ENCODE results near the gene ZNHIT1. TPM values are rescaled to one million over a fixed set of nuclear protein-coding genes. Genes with fewer than 3 reads are reported as not detected.

ZNHIT1 gene
- total RNA-seq, 1 donor from 2014 or later, result 51.9 TPM

DNA sequence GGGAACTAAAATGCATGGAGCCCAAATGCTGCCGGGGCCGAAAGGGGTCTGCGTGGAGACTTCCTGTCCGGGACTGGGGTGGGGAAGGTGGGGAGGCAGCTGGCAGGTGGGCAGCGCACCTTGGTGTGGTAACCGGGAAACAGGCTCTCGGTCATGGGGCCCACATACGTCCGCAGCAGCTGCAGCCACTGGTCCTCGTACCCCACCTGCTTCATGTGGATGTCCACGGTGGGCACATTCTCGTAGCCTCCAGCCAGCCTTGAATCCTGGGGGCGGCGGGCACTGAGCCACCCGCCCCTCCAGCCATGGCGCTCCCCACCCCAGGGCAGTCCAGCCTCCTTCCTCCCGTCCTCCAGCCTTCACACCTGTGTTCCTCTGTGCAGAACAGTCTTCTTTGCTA, 10.5 kb upstream of the ZNHIT1 start:
- no peak overlapping the region for H3K4me3 ChIP-seq
- no peaks in the 10 kb centered on the region for H3K4me1 ChIP-seq
- H3K27ac ChIP-seq, result no peak overlapping the region
- H3K36me3 ChIP-seq, result peaks cover 47% of the 10 kb centered on the region
- peaks cover 10% of the 10 kb centered on the region for H3K27me3 ChIP-seq
- ATAC-seq (no peak), DNase-seq (no peak)
- H3K9me3 ChIP-seq, result no peaks in the 10 kb centered on the region
- intact Hi-C loops (cut with DNase I), result no loop called here
- TF ChIP-seq, protein P1, sequence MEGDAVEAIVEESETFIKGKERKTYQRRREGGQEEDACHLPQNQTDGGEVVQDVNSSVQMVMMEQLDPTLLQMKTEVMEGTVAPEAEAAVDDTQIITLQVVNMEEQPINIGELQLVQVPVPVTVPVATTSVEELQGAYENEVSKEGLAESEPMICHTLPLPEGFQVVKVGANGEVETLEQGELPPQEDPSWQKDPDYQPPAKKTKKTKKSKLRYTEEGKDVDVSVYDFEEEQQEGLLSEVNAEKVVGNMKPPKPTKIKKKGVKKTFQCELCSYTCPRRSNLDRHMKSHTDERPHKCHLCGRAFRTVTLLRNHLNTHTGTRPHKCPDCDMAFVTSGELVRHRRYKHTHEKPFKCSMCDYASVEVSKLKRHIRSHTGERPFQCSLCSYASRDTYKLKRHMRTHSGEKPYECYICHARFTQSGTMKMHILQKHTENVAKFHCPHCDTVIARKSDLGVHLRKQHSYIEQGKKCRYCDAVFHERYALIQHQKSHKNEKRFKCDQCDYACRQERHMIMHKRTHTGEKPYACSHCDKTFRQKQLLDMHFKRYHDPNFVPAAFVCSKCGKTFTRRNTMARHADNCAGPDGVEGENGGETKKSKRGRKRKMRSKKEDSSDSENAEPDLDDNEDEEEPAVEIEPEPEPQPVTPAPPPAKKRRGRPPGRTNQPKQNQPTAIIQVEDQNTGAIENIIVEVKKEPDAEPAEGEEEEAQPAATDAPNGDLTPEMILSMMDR (IDR thresholded peaks at IDR 0.05), result no peak

DNA sequence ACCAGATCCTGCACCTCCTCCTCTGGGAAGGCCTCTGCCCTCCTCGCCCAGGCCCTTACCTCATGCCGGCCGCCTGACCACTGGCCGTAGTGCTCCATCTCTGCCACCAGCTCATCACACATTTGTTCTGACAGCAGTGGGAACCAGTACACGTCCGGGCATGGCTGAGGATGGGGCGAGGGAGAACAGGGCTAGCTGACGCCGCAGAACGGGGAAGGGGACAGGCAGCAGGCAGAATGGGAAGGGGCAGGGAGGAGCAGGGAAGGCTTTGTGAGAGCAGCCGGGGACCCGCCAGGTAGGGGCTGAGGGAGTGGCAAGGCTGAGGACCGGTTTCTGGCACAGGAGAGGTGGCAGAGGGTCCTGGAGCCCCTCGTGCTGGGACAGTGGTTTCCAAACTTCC, 9.2 kb upstream of the ZNHIT1 start:
- Histone ChIP-seq H3K9me3 (no peaks in the 10 kb centered on the region), H3K36me3 (peaks cover 58% of the 10 kb centered on the region), H3K4me1 (no peaks in the 10 kb centered on the region), H3K4me3 (no peak overlapping the region), H3K27me3 (no peaks in the 10 kb centered on the region), H3K27ac (no peak overlapping the region)
- intact Hi-C loops (cut with DNase I), result no loop called here
- ATAC-seq (no peak), DNase-seq (no peak)
- TF ChIP-seq, protein P1 (IDR thresholded peaks at IDR 0.05), result no peak

DNA sequence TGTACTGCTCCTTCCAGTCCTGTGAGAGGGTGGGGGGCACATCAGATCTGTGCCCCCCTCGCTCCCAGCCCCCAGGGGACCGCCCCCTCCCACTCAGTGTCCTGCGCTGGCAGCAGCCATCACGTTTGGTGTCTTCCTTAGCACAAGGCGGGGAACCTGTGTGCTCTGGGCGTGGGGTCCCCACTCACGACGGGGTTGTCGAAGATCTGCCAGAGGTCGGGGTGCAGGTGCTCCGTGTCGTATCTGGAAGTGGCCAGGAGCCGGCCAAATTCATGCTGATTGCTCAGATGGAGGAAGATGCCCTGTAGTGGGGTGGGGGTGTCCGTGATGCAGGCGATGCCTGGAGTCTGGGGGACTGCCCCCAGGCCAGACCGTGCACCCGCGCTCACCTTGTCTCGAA, 7.8 kb upstream of the ZNHIT1 start:
- DNase-seq (no peak), ATAC-seq (no peak)
- Histone ChIP-seq H3K27ac (no peak overlapping the region), H3K36me3 (peaks cover 71% of the 10 kb centered on the region), H3K4me1 (no peaks in the 10 kb centered on the region), H3K4me3 (no peak overlapping the region), H3K9me3 (no peaks in the 10 kb centered on the region), H3K27me3 (no peaks in the 10 kb centered on the region)
- intact Hi-C loops (cut with DNase I), result no loop called here
- TF ChIP-seq, protein P1 (IDR thresholded peaks at IDR 0.05), result no peak

DNA sequence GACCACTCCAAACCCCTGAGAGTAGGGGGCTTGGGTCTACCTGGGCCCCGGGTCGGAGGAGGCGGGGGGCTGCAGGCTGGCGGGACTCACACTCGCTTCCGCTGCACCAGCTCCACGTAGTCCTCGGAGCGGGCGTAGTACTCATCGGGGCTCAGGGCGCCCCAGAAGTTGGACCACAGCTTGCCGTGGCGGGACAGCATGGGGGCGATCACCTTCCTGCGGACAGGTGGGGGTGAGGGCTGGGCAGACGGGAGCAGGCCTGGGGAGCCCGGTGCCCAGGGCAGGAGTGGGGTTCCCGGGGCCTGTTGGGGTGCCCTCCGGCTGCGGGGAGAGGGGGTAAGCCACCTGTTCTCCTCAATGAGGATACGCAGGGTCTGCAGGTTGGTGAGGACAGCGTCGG, 6.5 kb upstream of the ZNHIT1 start:
- Histone ChIP-seq H3K36me3 (peaks cover 72% of the 10 kb centered on the region), H3K27me3 (no peaks in the 10 kb centered on the region), H3K4me1 (peaks cover 8% of the 10 kb centered on the region), H3K9me3 (no peaks in the 10 kb centered on the region), H3K27ac (no peak overlapping the region), H3K4me3 (no peak overlapping the region)
- no peak for DNase-seq
- no peak for ATAC-seq
- TF ChIP-seq, protein P1 (IDR thresholded peaks at IDR 0.05), result no peak
- intact Hi-C loops (cut with DNase I), result no loop called here

DNA sequence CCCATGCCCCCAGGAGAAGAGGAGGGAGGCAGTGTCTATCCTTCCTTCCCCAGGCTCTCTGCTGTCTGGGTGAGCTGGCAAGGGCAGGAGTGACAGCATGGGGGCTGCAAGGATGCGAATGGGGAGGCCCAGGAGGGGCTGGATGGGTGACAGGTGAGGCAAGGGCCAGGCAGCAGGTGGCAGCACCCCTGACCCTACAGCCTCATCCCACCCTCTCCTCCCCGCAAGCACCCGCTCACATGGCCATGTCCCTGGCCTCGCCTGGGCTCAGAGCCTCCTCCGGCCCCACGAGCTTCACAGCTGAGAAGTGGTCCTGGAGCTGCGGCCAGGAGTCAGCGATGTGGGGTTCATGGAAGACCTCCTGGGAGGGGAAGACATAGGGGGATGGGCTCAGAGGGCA, 6.0 kb upstream of the ZNHIT1 start:
- intact Hi-C loops (cut with DNase I), result no loop called here
- Histone ChIP-seq H3K4me1 (peaks cover 9% of the 10 kb centered on the region), H3K27me3 (no peaks in the 10 kb centered on the region), H3K27ac (no peak overlapping the region), H3K36me3 (peaks cover 72% of the 10 kb centered on the region), H3K9me3 (no peaks in the 10 kb centered on the region), H3K4me3 (no peak overlapping the region)
- DNase-seq, result no peak
- ATAC-seq, result no peak
- TF ChIP-seq, protein P1 (IDR thresholded peaks at IDR 0.05), result no peak
